Liver (tissue), 9 donors: ENCODE measurements around the gene HPDL. TPM values are rescaled to one million over a fixed set of nuclear protein-coding genes. Genes with fewer than 3 reads are reported as not detected.

Experiments
- DNase-seq: peaks from one replicate; pipeline ENCODE4 v3.0.0-alpha.2; 2017; ENCODE audit warnings: low spot score
- H3K27ac ChIP-seq, 2 donors: one replicate each; pipeline ENCODE4 v1.7.0; 2013; ENCODE audit warnings: inconsistent platforms in 2 of 2, low read length in 2 of 2, control low read depth in 1 of 2, low read depth in 1 of 2, mild to moderate bottlenecking in 1 of 2
- H3K27me3 ChIP-seq, 4 donors: one replicate each; pipeline versions ENCODE4 v1.6.1 to v1.7.0; 2013; ENCODE audit warnings: low read length in 3 of 4, inconsistent platforms in 1 of 4, mild to moderate bottlenecking in 1 of 4, moderate library complexity in 1 of 4; ENCODE audit not compliant: control insufficient read depth in 4 of 4, insufficient read depth in 4 of 4
- H3K36me3 ChIP-seq, 4 donors: one replicate each; pipeline versions ENCODE4 v1.6.1 to v1.7.0; 2013; ENCODE audit warnings: low read length in 3 of 4, mild to moderate bottlenecking in 3 of 4, low read depth in 1 of 4, moderate library complexity in 1 of 4; ENCODE audit not compliant: control insufficient read depth in 4 of 4, insufficient read depth in 3 of 4
- H3K4me1 ChIP-seq, 4 donors: one replicate each; pipeline versions ENCODE4 v1.6.1 to v1.7.0; 2013; ENCODE audit warnings: low read length in 3 of 4, mild to moderate bottlenecking in 3 of 4, moderate library complexity in 1 of 4; ENCODE audit not compliant: control insufficient read depth in 4 of 4, insufficient read depth in 4 of 4
- H3K4me3 ChIP-seq, 3 donors: one replicate each; pipeline versions ENCODE4 v1.6.1 to v1.7.0; 2013; ENCODE audit warnings: low read length in 3 of 3, control low read depth in 1 of 3, low read depth in 1 of 3, mild to moderate bottlenecking in 1 of 3
- H3K9ac ChIP-seq, 2 donors: one replicate each; pipeline ENCODE4 v1.7.0; 2013; ENCODE audit warnings: low read length in 2 of 2, mild to moderate bottlenecking in 2 of 2, moderate library complexity in 2 of 2, control low read depth in 1 of 2, low read depth in 1 of 2
- H3K9me3 ChIP-seq, 4 donors: one replicate each; pipeline versions ENCODE4 v1.6.1 to v1.7.0; 2013; ENCODE audit warnings: low read length in 3 of 4; ENCODE audit not compliant: control insufficient read depth in 4 of 4
- EGR1 ChIP-seq, 2 donors: IDR thresholded peaks; 2 replicates each; pipeline ENCODE4 v1.6.1; 2016 to 2018; ENCODE audit warnings: antibody characterized with exemption in 2 of 2, low read depth in 2 of 2
- FOXA1 ChIP-seq: IDR thresholded peaks from 2 replicates; pipeline ENCODE4 v1.6.1; 2016; ENCODE audit warnings: antibody characterized with exemption
- FOXA2 ChIP-seq: IDR thresholded peaks from 2 replicates; pipeline ENCODE4 v1.6.1; 2016; ENCODE audit warnings: antibody characterized with exemption
- GABPA ChIP-seq, 2 donors: IDR thresholded peaks in 1 of 2; conservative IDR thresholded peaks in 1 of 2; 2 replicates each; pipeline ENCODE4 v1.6.1; 2016; ENCODE audit warnings: antibody characterized with exemption in 2 of 2, mild to moderate bottlenecking in 1 of 2, moderate library complexity in 1 of 2
- HNF4A ChIP-seq, 2 donors: conservative IDR thresholded peaks; 2 replicates each; pipeline ENCODE4 v1.6.1; 2016; ENCODE audit warnings: antibody characterized with exemption in 2 of 2, mild to moderate bottlenecking in 2 of 2
- HNF4G ChIP-seq: IDR thresholded peaks from 2 replicates; pipeline ENCODE4 v1.6.1; 2016; ENCODE audit warnings: antibody characterized with exemption
- JUND ChIP-seq, 2 donors: IDR thresholded peaks; 2 replicates each; pipeline ENCODE4 v1.6.1; 2016; ENCODE audit warnings: antibody characterized with exemption in 2 of 2
- NR2F2 ChIP-seq: IDR thresholded peaks from 2 replicates; pipeline ENCODE4 v1.6.1; 2016; ENCODE audit warnings: antibody characterized with exemption
- RAD21 ChIP-seq, 2 donors: IDR thresholded peaks; 2 replicates each; pipeline ENCODE4 v1.6.1; 2016; ENCODE audit warnings: antibody characterized with exemption in 2 of 2, mild to moderate bottlenecking in 2 of 2
- RXRA ChIP-seq, 2 donors: IDR thresholded peaks; 2 replicates each; pipeline ENCODE4 v1.6.1; 2017 to 2018; ENCODE audit warnings: antibody characterized with exemption in 2 of 2, mild to moderate bottlenecking in 1 of 2
- SP1 ChIP-seq: IDR thresholded peaks from 2 replicates; pipeline ENCODE4 v1.6.1; 2018; ENCODE audit warnings: antibody characterized with exemption, mild to moderate bottlenecking
- TAF1 ChIP-seq: conservative IDR thresholded peaks from 2 replicates; pipeline ENCODE4 v1.6.1; 2016; ENCODE audit warnings: antibody characterized with exemption, mild to moderate bottlenecking
- YY1 ChIP-seq: IDR thresholded peaks from 2 replicates; pipeline ENCODE4 v1.6.1; 2016; ENCODE audit warnings: antibody characterized with exemption, mild to moderate bottlenecking
- WGBS: extraction: QIAGEN DNeasy Blood & Tissue Kit; methylation state at CpG from one replicate; pipeline ENCODE4 v1.1.7; 2013; 5-methylcytosine and 5-hydroxymethylcytosine counted together
- polyA plus RNA-seq, 2 donors: library from polyadenylated mRNA; stranded (reverse) in 1 of 2; unstranded in 1 of 2; fragments of 200-250 nt in 1 of 2; fragments of >200 nt in 1 of 2; fragmentation: Nextera tagmentation in 1 of 2; extraction: Ambion mirVana in 1 of 2; gene quantifications; one replicate each; pipeline versions ENCODE4 v1.2.1 to v1.2.3, GENCODE V29; 2013 to 2015
- total RNA-seq, 2 donors: library from RNA; depleted of rRNA; stranded (reverse); fragments of >200 nt; gene quantifications; one replicate each; pipeline ENCODE4 v1.2.3, GENCODE V29; 2014
- TF ChIP-seq, protein P1 (sequence below): fragments of 150-350 bp; IDR thresholded peaks from 2 replicates; pipeline ENCODE4 v1.5.1; 2017; ENCODE audit warnings: improper control_type of control experiment, low read depth, low read length; ENCODE audit not compliant: missing input control
- TF ChIP-seq, protein P2 (sequence below): IDR thresholded peaks from 2 replicates; pipeline ENCODE4 v1.6.1; 2016; ENCODE audit warnings: antibody characterized with exemption, mild to moderate bottlenecking
- TF ChIP-seq, protein P3 (sequence below): IDR thresholded peaks from 2 replicates; pipeline ENCODE4 v1.6.1; 2016; ENCODE audit warnings: antibody characterized with exemption
- TF ChIP-seq, protein P4 (sequence below): IDR thresholded peaks from 2 replicates; pipeline ENCODE4 v1.6.1; 2016; ENCODE audit warnings: antibody characterized with exemption
- TF ChIP-seq, protein P5 (sequence below): IDR thresholded peaks from 2 replicates; pipeline ENCODE4 v1.6.1; 2016; ENCODE audit warnings: antibody characterized with exemption
- donor health status: healthy.
- donor health status: healthy.
- donor health status: healthy.
- donor health status: healthy.
- donor health status: healthy.

HPDL gene
- total and polyA plus RNA-seq, 4 donors = 0.09 to 5.2 (median 0.15) TPM; not detected in 1

DNA sequence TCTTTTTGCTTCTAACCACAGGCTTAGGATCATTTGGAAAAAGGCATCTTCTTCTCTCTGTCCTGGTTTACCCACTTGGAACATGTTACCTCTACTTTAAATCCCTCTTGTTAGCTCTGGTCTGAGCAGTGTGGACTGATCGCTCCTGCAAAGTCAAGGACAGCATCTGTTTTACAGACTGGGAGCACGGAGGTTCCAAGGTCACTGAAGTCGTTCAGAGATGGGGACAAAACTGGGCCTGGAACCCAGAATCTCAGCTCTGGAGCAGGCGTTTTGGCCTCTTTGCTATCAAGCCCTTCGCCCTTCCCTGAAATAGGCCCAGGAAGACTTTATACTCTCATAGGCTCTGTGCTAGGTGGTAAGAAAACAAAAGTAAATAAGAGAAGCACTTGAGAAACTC is 24.8 kb downstream of the HPDL start:
- Histone ChIP-seq H3K9me3 (no peaks in the 10 kb centered on the region), H3K27me3 (no peaks in the 10 kb centered on the region), H3K4me1 (peaks cover 0 to 14% (median 10%) of the 10 kb centered on the region in 4 donors), H3K36me3 (peaks cover 0 to 3% (median 0%) of the 10 kb centered on the region in 4 donors), H3K9ac (no peak overlapping the region), H3K27ac (no peak overlapping the region), H3K4me3 (no peak overlapping the region)
- no peak for TF ChIP-seq RAD21 (IDR thresholded peaks at IDR 0.05)
- no peak for TF ChIP-seq NR2F2
- TF ChIP-seq, protein P1, sequence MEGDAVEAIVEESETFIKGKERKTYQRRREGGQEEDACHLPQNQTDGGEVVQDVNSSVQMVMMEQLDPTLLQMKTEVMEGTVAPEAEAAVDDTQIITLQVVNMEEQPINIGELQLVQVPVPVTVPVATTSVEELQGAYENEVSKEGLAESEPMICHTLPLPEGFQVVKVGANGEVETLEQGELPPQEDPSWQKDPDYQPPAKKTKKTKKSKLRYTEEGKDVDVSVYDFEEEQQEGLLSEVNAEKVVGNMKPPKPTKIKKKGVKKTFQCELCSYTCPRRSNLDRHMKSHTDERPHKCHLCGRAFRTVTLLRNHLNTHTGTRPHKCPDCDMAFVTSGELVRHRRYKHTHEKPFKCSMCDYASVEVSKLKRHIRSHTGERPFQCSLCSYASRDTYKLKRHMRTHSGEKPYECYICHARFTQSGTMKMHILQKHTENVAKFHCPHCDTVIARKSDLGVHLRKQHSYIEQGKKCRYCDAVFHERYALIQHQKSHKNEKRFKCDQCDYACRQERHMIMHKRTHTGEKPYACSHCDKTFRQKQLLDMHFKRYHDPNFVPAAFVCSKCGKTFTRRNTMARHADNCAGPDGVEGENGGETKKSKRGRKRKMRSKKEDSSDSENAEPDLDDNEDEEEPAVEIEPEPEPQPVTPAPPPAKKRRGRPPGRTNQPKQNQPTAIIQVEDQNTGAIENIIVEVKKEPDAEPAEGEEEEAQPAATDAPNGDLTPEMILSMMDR = no peak
- TF ChIP-seq GABPA (IDR thresholded peaks at IDR 0.05 in 1 of 2, conservative IDR thresholded peaks at IDR 0.05 in 1 of 2) = no peak
- no peak for TF ChIP-seq FOXA1
- TF ChIP-seq, protein P2, sequence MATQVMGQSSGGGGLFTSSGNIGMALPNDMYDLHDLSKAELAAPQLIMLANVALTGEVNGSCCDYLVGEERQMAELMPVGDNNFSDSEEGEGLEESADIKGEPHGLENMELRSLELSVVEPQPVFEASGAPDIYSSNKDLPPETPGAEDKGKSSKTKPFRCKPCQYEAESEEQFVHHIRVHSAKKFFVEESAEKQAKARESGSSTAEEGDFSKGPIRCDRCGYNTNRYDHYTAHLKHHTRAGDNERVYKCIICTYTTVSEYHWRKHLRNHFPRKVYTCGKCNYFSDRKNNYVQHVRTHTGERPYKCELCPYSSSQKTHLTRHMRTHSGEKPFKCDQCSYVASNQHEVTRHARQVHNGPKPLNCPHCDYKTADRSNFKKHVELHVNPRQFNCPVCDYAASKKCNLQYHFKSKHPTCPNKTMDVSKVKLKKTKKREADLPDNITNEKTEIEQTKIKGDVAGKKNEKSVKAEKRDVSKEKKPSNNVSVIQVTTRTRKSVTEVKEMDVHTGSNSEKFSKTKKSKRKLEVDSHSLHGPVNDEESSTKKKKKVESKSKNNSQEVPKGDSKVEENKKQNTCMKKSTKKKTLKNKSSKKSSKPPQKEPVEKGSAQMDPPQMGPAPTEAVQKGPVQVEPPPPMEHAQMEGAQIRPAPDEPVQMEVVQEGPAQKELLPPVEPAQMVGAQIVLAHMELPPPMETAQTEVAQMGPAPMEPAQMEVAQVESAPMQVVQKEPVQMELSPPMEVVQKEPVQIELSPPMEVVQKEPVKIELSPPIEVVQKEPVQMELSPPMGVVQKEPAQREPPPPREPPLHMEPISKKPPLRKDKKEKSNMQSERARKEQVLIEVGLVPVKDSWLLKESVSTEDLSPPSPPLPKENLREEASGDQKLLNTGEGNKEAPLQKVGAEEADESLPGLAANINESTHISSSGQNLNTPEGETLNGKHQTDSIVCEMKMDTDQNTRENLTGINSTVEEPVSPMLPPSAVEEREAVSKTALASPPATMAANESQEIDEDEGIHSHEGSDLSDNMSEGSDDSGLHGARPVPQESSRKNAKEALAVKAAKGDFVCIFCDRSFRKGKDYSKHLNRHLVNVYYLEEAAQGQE = no peak
- TF ChIP-seq RXRA (IDR thresholded peaks at IDR 0.05) = no peak
- TF ChIP-seq EGR1 (IDR thresholded peaks at IDR 0.05; ENCODE audit: low read depth in 2 of 2) = no peak
- TF ChIP-seq, protein P3, sequence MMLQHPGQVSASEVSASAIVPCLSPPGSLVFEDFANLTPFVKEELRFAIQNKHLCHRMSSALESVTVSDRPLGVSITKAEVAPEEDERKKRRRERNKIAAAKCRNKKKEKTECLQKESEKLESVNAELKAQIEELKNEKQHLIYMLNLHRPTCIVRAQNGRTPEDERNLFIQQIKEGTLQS = no peak
- TF ChIP-seq YY1 = no peak
- TF ChIP-seq, protein P4, sequence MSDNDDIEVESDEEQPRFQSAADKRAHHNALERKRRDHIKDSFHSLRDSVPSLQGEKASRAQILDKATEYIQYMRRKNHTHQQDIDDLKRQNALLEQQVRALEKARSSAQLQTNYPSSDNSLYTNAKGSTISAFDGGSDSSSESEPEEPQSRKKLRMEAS = no peak
- WGBS = 82% methylated on average over 5 of the region's 5 CpGs
- DNase-seq = no peak

DNA sequence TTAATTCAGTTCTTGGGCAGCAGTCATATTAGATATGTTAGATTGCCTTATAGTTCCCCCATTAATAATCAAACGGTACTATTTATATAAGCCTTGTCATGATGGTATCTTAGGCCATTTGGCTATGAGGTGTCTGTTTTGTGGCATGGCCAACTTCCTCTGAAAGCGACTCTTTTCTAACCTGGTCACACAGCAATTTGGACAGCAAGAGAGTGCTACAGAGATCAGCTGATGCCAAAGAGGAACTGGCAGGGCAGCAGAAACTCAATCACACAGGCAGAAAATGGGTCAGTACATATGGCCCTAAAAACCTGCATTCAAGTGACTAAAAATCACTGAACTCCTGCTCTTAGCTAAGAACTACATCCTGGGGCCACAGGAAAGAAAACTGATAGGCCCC is 27.0 kb downstream of the HPDL start:
- Histone ChIP-seq H3K36me3 (peaks cover 0 to 2% (median 0%) of the 10 kb centered on the region in 4 donors), H3K4me1 (peaks cover 0 to 12% (median 8%) of the 10 kb centered on the region in 4 donors), H3K9me3 (no peaks in the 10 kb centered on the region), H3K27ac (no peak overlapping the region), H3K27me3 (no peaks in the 10 kb centered on the region), H3K4me3 (no peak overlapping the region), H3K9ac (no peak overlapping the region)
- WGBS = 84% methylated on average over 2 of the region's 2 CpGs
- DNase-seq = no peak
- TF ChIP-seq RXRA (IDR thresholded peaks at IDR 0.05) (no peak), YY1 (no peak), HNF4G (no peak), JUND (IDR thresholded peaks at IDR 0.05) (no peak), FOXA2 (no peak), SP1 (no peak), GABPA (IDR thresholded peaks at IDR 0.05 in 1 of 2, conservative IDR thresholded peaks at IDR 0.05 in 1 of 2) (no peak), FOXA1 (no peak), HNF4A (conservative IDR thresholded peaks at IDR 0.05) (no peak), TAF1 (no peak)
- TF ChIP-seq, protein P3 = no peak
- TF ChIP-seq, protein P1 = no peak
- TF ChIP-seq, protein P2 = no peak
- TF ChIP-seq, protein P5, sequence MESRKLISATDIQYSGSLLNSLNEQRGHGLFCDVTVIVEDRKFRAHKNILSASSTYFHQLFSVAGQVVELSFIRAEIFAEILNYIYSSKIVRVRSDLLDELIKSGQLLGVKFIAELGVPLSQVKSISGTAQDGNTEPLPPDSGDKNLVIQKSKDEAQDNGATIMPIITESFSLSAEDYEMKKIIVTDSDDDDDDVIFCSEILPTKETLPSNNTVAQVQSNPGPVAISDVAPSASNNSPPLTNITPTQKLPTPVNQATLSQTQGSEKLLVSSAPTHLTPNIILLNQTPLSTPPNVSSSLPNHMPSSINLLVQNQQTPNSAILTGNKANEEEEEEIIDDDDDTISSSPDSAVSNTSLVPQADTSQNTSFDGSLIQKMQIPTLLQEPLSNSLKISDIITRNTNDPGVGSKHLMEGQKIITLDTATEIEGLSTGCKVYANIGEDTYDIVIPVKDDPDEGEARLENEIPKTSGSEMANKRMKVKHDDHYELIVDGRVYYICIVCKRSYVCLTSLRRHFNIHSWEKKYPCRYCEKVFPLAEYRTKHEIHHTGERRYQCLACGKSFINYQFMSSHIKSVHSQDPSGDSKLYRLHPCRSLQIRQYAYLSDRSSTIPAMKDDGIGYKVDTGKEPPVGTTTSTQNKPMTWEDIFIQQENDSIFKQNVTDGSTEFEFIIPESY = no peak
